H7 (cell line): ENCODE results near the gene LTV1. TPM values are rescaled to one million over a fixed set of nuclear protein-coding genes. Genes with fewer than 3 reads are reported as not detected.
A peak's percentile ranks its signal among the peaks of the same experiment; 100 is the strongest.
"Not testable (repeated sequence)": the region's sequence is repeated elsewhere in the genome, so short reads cannot be mapped to it uniquely, and the experiment has no call there.

ENCODE experiments used
- DNase-seq: peaks from one replicate; pipeline ENCODE4 v3.0.0; 2012
- H3K27me3 ChIP-seq: 2 replicates; pipeline ENCODE4 v1.6.0; 2011; ENCODE audit warnings: mild to moderate bottlenecking, low read length; ENCODE audit not compliant: control insufficient read depth, insufficient read depth
- H3K36me3 ChIP-seq: replicated peaks from 2 replicates; pipeline ENCODE4 v1.5.1; 2011; ENCODE audit warnings: low read length; ENCODE audit not compliant: control insufficient read depth, insufficient read depth
- H3K4me3 ChIP-seq: 2 replicates; pipeline ENCODE4 v1.5.1; 2011; ENCODE audit warnings: low read depth, mild to moderate bottlenecking, control low read depth, low read length, moderate library complexity; ENCODE audit not compliant: insufficient read depth
- total RNA-seq: library from RNA; depleted of rRNA; stranded (reverse); fragments of >200 nt; shearing (Covaris generic); gene quantifications from 2 replicates; pipeline ENCODE4 v1.2.3, GENCODE V29; 2014; rRNA removed

The LTV1 gene, protein sequence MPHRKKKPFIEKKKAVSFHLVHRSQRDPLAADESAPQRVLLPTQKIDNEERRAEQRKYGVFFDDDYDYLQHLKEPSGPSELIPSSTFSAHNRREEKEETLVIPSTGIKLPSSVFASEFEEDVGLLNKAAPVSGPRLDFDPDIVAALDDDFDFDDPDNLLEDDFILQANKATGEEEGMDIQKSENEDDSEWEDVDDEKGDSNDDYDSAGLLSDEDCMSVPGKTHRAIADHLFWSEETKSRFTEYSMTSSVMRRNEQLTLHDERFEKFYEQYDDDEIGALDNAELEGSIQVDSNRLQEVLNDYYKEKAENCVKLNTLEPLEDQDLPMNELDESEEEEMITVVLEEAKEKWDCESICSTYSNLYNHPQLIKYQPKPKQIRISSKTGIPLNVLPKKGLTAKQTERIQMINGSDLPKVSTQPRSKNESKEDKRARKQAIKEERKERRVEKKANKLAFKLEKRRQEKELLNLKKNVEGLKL
- 18.8 and 25.3 TPM in 2 replicates for total RNA-seq

DNA sequence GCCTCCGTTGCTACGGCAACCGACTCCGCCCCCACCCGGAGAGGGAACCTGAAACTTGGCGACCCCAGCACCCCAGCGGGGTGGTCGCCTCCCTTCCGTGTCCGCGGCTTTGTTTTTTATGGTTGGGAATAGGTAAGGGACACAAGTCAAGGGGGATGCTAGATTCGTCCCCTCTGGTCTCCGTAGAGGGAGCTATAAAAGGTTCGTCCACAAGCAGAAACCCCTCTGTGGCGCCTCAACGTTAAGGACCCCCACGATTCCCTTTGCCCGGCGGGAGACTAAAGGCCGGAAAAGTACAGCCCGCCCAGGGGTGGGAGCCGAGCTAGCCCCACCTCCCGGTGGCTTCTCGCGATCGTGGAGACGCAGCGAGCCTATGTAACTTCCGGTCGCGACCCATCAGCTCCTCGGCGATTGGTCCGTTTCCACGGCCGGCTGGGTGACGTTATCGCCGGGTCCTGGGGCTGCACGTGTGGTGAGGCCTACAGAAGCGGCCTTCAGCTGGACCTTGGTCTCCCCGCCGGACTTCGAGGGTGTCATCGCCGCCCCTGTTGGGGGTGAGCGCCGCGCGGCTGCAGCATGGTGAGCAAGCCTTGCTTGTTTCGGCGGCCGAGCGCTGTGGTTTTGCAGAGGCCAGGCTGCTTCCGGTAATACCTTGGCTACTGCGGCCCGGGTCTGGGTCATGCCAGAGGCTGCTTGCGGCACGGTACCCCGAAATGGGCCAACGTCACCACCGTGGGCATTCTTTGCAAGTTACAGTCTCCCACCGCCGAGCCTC is at the start of gene LTV1:
TSS of gene LTV1 (plus strand) at position 437 of the 775 bp plus-strand sequence. CDS start at position 577, 140 bp downstream.
- Histone ChIP-seq H3K36me3 (peaks cover 22% of the 10 kb centered on the region), H3K27me3 (no peaks in the 10 kb centered on the region), H3K4me3 (peak within 1 kb of the TSS; percentile 91)
- DNase-seq, result peak; percentile 97

GRCh38 chr6:143796551-143796950 is 46.6 kb upstream of the LTV1 start:
- not testable (repeated sequence) for DNase-seq, H3K4me3 ChIP-seq, H3K27me3 ChIP-seq, H3K36me3 ChIP-seq

- not testable (repeated sequence) for H3K36me3 ChIP-seq, H3K4me3 ChIP-seq, H3K27me3 ChIP-seq, DNase-seq
Measured at GRCh38 chr6:143798487-143798886, 44.7 kb upstream of the LTV1 start.

DNA sequence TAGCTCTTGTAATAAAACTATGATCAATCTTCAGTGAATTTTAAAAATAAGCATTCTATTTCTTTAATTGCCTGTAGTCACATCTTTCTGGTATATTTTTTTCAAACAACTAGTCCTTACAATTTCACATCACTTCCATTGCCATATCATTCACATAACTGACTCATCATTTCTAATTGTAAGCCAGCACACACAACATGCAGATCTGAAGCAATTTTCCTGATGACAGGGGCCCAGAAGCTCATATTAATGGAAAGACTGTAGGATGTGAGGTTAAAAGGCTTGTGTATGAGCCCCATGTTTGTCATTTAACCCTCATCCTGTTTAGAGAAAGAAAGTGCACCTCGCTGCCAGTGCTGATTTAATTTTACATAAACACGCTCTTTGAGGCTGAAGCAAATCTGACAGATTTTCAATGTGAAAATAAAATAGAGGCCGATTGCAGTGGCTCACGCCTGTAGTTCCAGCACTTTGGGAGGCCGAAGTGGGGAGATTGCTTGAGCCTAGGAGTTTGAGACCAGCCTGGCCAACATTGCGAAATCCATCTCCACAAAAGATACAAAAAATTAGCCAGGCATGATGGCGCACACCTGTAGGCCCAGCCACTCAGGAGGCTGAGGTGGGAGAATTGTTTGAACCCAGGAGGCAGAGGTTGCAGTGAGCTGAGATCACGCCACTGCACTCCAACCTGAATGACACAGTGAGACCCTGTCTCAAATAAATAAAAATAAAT is 40.1 kb upstream of the LTV1 start:
- no peaks in the 10 kb centered on the region for H3K27me3 ChIP-seq
- H3K36me3 ChIP-seq, result peaks cover 1% of the 10 kb centered on the region; the same call in 1 of the 2 replicates
- no peak overlapping the region for H3K4me3 ChIP-seq
- no peak for DNase-seq

DNA sequence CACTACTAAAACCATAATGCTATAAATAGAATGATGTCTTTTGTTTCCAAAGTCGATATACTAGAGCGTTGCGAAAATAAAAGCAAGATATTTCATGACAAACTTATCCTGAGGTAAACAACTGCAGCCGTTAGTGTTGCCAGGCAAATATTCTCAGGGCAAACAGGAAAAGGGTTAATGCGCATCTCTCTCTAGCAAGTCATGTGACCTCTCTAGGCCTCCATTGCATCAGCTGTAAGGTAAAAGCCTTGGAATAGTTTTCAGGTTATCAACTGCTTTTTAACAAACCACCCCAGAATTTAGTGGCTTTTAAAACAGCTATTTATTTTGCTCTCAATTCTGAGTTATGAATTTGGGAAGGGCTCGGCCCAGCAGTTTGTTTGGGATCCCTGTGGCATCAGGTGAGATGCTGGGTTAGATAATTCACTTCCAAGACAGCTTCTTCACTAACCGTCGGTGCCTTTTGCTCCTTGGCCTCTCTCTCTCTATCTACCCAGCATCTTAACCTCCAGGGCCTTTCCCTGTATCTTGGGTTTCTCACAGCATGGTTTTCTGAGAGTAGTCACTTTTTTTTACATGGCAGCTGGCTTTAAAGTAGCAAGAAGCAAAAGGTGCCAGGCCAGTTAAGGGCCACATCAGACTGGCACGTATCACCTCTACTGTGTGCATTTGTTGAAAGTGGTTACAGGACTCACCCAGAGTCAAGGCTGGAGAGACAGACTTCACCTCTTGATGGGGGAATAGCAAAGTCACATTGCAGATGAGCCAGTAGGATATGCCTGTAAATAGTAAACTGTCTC is 39.2 kb upstream of the LTV1 start:
- DNase-seq, result peak; percentile 21
- Histone ChIP-seq H3K36me3 (peaks cover 1% of the 10 kb centered on the region; the same call in 1 of the 2 replicates), H3K27me3 (no peaks in the 10 kb centered on the region), H3K4me3 (no peak overlapping the region)

- DNase-seq, result no peak
- H3K27me3 ChIP-seq, result no peaks in the 10 kb centered on the region
- H3K4me3 ChIP-seq, result no peak overlapping the region
- peaks cover 1% of the 10 kb centered on the region; the same call in 1 of the 2 replicates for H3K36me3 ChIP-seq
Measured at GRCh38 chr6:143804835-143805239, 38.3 kb upstream of the LTV1 start.

GRCh38 chr6:143806282-143807102 is 36.6 kb upstream of the LTV1 start:
- Histone ChIP-seq H3K36me3 (peaks cover 1% of the 10 kb centered on the region; the same call in 1 of the 2 replicates), H3K4me3 (no peak overlapping the region), H3K27me3 (no peaks in the 10 kb centered on the region)
- DNase-seq, result no peak

DNA sequence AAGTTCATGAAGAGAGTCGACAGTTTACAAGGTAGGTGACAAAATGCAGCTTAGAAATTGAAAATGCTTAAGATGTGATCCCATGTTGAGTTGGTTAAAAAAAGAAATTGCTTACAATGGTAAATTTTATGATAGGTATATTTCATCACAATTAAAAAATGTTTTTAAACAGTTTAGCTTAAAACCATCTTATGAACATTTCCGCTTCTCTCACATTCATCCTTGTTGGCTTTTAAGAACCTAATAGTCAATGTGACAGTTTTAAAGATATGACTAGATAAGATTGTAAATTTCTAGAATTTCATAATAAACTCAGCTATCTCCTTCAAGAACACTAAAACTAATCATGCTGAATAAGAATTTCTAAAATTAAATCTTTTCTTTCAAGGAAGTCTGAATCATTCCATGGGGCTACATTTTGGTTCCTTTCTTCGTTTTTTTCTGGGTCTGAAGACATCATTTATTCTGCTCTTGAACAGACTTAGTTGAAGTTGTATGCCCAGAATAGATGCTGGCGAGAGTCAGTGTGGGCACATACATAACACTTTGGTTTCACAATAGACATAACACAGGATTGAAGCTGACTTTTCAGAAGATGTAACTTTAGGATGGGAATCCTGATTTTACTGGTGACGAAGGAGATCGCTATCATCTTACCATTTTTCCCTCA is 35.9 kb upstream of the LTV1 start:
- Histone ChIP-seq H3K36me3 (peaks cover 1% of the 10 kb centered on the region; the same call in 1 of the 2 replicates), H3K4me3 (no peak overlapping the region), H3K27me3 (no peaks in the 10 kb centered on the region)
- no peak for DNase-seq

DNA sequence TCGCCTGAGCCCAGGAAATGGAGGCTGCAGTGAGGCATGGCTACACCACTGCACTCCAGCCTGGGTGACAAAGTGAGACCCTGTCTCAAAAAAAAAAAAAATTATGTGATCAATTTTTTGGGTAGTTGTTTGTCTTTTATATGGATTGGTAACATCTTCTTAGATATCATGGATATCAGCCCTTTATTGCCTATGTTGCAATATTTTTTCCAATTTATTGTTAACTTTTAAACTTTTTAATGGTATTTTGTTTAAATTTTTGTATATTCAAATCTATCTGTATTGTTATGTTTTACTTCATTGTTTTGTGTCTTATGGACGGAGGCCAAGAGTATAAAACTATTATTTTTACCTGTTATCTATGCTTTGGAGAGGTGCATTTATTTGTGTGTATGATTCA is 32.4 kb upstream of the LTV1 start:
- no peak for DNase-seq
- Histone ChIP-seq H3K36me3 (peaks cover 1% of the 10 kb centered on the region; the same call in 1 of the 2 replicates), H3K4me3 (no peak overlapping the region), H3K27me3 (no peaks in the 10 kb centered on the region)

- Histone ChIP-seq H3K36me3 (peaks cover 1% of the 10 kb centered on the region; the same call in 1 of the 2 replicates), H3K27me3 (no peaks in the 10 kb centered on the region), H3K4me3 (no peak overlapping the region)
- no peak for DNase-seq
Measured at GRCh38 chr6:143811501-143812157, 31.5 kb upstream of the LTV1 start.

DNA sequence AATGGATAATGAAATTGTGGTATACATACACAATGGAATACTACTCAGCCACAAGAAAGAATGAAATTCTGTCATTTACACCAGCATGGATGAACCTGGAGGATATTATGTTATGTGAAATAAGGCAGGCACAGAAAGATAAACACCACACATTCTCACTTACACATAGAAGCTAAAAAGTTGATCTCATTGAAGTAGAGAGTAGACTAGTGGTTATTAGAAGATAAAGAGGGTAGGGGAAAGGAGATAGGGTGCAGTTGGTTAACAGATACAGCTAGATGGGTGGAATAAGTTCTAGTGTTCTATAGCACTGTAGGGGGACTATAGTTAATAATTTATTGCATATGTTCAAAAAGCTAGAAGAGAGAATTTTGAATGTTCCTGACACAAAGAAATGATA is 25.5 kb upstream of the LTV1 start:
- H3K36me3 ChIP-seq, result peaks cover 1% of the 10 kb centered on the region; the same call in 1 of the 2 replicates
- no peak for DNase-seq
- H3K4me3 ChIP-seq, result no peak overlapping the region
- H3K27me3 ChIP-seq, result no peaks in the 10 kb centered on the region

GRCh38 chr6:143821359-143821758 is 21.8 kb upstream of the LTV1 start:
- DNase-seq, result no peak
- Histone ChIP-seq H3K4me3 (no peak overlapping the region), H3K27me3 (no peaks in the 10 kb centered on the region), H3K36me3 (peaks cover 1% of the 10 kb centered on the region; the same call in 1 of the 2 replicates)
